Subcutaneous abdominal adipose tissue (tissue), 5 donors: Measurements from ENCODE around the gene MFN1.
"Not testable (repeated sequence)": the region's sequence is repeated elsewhere in the genome, so short reads cannot be mapped to it uniquely, and the experiment has no call there.

ENCODE experiments used
- H3K27ac ChIP-seq: one replicate; pipeline ENCODE4 v1.7.0; 2013; ENCODE audit warnings: low read depth, mild to moderate bottlenecking, inconsistent platforms, low read length, moderate library complexity
- H3K27me3 ChIP-seq, 5 donors: one replicate each; pipeline ENCODE4 v1.7.0; 2013; ENCODE audit warnings: low read length in 5 of 5, inconsistent platforms in 1 of 5; ENCODE audit not compliant: control insufficient read depth in 5 of 5, insufficient read depth in 4 of 5
- H3K36me3 ChIP-seq, 5 donors: one replicate each; pipeline ENCODE4 v1.7.0; 2013; ENCODE audit warnings: low read length in 5 of 5; ENCODE audit not compliant: control insufficient read depth in 5 of 5, insufficient read depth in 5 of 5
- H3K4me1 ChIP-seq, 5 donors: one replicate each; pipeline ENCODE4 v1.7.0; 2013; ENCODE audit warnings: low read length in 5 of 5, mild to moderate bottlenecking in 3 of 5, moderate library complexity in 1 of 5; ENCODE audit not compliant: control insufficient read depth in 5 of 5, insufficient read depth in 5 of 5
- H3K4me3 ChIP-seq, 5 donors: one replicate each; pipeline ENCODE4 v1.7.0; 2013; ENCODE audit warnings: low read length in 5 of 5, low read depth in 1 of 5
- H3K9ac ChIP-seq, 5 donors: one replicate each; pipeline ENCODE4 v1.7.0; 2013; ENCODE audit warnings: low read length in 5 of 5, mild to moderate bottlenecking in 4 of 5, moderate library complexity in 3 of 5
- H3K9me3 ChIP-seq, 5 donors: one replicate each; pipeline ENCODE4 v1.7.0; 2013; ENCODE audit warnings: low read length in 5 of 5; ENCODE audit not compliant: control insufficient read depth in 5 of 5
- donor health status: healthy.
- donor health status: healthy.
- donor health status: healthy.
- donor health status: healthy.
- donor health status: healthy.

Gene MFN1

DNA sequence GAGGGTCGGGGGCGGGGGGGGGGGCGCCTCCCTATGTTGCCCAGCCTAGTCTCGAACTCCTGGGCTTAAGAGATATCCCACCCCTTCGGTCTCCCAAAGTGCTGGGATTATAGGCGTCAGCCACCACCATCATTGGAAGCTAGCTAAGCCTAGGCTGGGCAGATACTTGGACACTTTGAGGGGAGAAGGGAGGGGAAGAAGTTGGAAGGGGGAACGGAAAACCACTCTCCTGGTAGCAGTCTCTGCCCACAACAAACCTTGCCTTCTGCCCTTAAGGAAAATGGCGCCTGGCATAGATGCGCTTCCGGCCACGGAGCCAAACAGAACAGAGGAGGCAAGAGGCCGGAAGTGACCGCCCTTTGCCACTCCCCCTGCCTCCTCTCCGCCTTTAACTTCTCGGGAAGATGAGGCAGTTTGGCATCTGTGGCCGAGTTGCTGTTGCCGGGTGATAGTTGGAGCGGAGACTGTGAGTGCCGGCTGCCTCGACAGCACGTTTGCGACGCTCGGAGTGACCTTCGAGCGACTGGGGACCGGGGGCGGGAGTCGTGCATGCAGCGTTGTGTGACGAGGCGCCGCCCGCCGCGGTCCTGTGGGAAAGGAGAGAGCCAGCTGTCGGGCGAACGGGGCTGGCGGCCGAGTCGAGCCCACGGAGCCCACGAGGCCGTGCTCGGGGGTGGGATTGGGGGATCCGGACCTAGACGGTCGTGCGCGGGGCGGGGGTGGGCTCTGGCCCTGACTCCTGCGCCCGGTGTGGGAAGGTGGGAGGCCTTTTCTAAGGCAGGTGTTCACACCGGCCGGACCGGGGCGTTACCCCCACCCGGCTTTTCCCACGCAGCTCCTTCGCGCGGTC lies at the start of gene MFN1:
MFN1 (plus strand) TSS at position 365 of the 850 bp plus-strand sequence. CDS start 1,143 bp downstream, outside the sequence.
- Histone ChIP-seq H3K9ac (peak within 1 kb of the TSS; percentile 59 to 84 (median 74)), H3K4me3 (peak within 1 kb of the TSS; percentile 85 to 93 (median 89)), H3K36me3 (peaks cover 6 to 21% (median 16%) of the 10 kb centered on the region in 5 donors), H3K27me3 (no peaks in the 10 kb centered on the region), H3K4me1 (peaks cover 5 to 19% (median 17%) of the 10 kb centered on the region in 5 donors), H3K9me3 (no peaks in the 10 kb centered on the region), H3K27ac (peak within 1 kb of the TSS; percentile 79)

DNA sequence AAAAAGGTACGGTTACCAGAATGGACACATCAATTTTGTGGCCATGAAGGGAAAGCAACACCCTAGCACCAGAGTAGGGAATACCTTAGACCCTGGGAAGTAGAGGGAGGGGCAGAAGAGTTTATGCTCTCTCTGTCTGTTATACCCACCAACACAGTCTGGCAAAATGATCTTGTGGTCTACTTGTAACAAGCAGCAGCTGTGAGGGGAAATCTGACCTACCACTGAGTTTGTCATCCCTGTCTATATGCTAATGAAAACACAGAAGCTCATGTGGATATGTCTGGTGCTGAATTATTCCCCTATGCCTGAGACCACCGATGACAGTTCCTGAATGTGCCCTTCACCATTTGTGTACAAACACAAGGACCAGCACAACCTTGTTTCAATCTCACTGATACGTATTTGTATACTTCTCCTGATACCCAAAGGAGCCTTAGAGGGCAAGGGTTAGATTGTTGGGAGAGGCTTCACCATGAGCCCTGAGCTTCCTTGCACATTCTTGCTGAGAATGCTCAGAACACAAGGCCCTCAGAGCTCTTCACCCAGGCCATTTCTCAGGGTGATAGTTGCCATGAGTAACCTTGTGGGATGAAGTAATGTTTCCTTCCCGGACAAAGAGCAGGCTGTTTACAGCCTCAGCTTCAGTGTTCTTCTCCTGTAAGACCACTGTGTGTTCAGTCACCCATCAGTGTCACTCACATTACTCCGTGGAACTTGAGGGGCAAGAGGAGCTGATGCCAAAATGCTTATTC lies 49.4 kb upstream of the MFN1 start:
- Histone ChIP-seq H3K9ac (no peak overlapping the region), H3K36me3 (no peaks in the 10 kb centered on the region), H3K4me1 (no peaks in the 10 kb centered on the region), H3K27me3 (no peaks in the 10 kb centered on the region), H3K9me3 (peaks cover 0 to 7% (median 0%) of the 10 kb centered on the region in 5 donors), H3K27ac (no peak overlapping the region), H3K4me3 (no peak overlapping the region)

- Histone ChIP-seq H3K36me3 (no peaks in the 10 kb centered on the region), H3K9me3 (peaks cover 0 to 7% (median 0%) of the 10 kb centered on the region in 5 donors), H3K27me3 (no peaks in the 10 kb centered on the region), H3K9ac (no peak overlapping the region), H3K4me1 (no peaks in the 10 kb centered on the region), H3K4me3 (no peak overlapping the region), H3K27ac (no peak overlapping the region)
These were observed 48.2 kb upstream of the MFN1 start for GRCh38 chr3:179299316-179299715.

DNA sequence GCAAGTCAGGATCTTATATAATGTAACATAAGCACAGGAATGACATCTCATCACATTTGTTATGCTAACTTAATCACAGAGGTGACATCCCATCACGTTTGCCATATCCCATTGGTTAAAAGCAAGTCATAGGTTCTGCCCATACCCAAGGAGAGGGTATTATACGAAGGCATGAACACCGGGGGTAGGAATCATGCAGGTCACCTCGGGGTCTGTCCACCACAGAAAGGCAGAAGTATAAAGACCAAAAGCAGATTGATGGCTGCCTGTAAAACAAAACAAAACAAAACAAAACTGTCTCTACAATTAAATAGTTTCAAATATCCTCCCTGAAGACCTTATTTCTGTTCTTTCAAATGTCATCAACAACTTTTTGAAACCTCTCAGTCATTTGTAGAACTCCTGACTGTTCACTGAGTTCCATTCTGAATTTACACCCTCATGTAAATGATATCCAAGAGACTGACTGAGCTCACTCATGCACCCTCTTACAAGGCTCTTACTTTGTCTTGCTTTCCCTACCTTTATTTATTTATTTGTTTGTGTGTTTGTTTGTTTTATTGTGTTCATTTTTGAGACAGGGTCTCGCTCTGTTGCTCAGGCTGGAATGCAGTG lies 47.4 kb upstream of the MFN1 start:
- Histone ChIP-seq H3K4me1 (no peaks in the 10 kb centered on the region), H3K9me3 (peaks cover 0 to 7% (median 0%) of the 10 kb centered on the region in 5 donors), H3K9ac (no peak overlapping the region), H3K27me3 (no peaks in the 10 kb centered on the region), H3K36me3 (no peaks in the 10 kb centered on the region), H3K27ac (no peak overlapping the region), H3K4me3 (no peak overlapping the region)

DNA sequence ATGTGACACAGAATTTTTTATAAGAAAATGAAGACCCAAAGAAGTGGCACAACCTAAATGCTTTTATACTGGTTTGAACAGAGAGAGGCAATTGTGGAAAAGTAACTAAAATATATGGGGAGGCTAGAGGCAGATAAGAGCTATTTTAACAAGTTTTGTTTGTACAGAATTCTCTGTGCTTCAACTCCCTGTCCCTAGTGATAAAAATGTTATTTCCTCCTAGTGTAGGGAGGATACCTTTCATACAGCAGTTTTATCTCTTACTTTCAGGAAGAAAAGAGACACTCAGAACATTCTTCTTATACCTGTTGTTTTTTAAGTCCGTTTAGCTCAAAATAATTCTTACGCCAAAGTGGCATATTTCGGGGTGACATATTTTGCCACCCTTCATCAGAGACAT lies 45.9 kb upstream of the MFN1 start:
- H3K27ac ChIP-seq = no peak overlapping the region
- H3K9ac ChIP-seq = no peak overlapping the region
- no peaks in the 10 kb centered on the region for H3K36me3 ChIP-seq

GRCh38 chr3:179302111-179302510 lies 45.4 kb upstream of the MFN1 start:
- H3K36me3 ChIP-seq = no peaks in the 10 kb centered on the region
- H3K27me3 ChIP-seq = no peaks in the 10 kb centered on the region
- H3K4me3 ChIP-seq = no peak overlapping the region
- no peak overlapping the region for H3K27ac ChIP-seq
- H3K4me1 ChIP-seq = no peaks in the 10 kb centered on the region
- peaks cover 0 to 7% (median 0%) of the 10 kb centered on the region in 5 donors for H3K9me3 ChIP-seq
- no peak overlapping the region for H3K9ac ChIP-seq

More for the DNA sequence above, 45.9 kb upstream of the MFN1 start:
- Histone ChIP-seq H3K9me3 (peaks cover 0 to 7% (median 0%) of the 10 kb centered on the region in 5 donors), H3K4me1 (no peaks in the 10 kb centered on the region), H3K27me3 (no peaks in the 10 kb centered on the region), H3K4me3 (no peak overlapping the region)

DNA sequence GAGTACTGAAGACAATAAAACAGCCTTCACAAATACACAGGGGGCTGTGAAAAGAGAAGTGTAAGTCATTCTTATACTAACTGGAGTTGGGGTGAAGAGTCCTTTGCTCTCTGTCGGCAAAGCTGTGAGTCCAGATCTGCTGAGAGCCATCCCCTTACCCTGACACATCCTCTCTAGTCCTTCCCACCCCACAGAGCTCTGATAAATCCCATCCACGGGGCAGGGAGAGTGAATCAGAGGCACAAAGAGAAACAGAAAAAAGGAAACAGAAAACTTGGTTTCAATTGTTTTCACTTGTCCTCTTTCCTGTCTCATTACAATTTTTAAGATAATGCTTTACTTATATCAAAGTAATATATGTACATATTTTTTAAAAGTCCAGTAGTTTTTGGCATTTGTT lies 42.9 kb upstream of the MFN1 start:
- Histone ChIP-seq H3K4me1 (no peaks in the 10 kb centered on the region), H3K36me3 (no peaks in the 10 kb centered on the region), H3K4me3 (no peak overlapping the region), H3K27ac (no peak overlapping the region), H3K9me3 (peaks cover 0 to 3% (median 0%) of the 10 kb centered on the region in 5 donors), H3K27me3 (no peaks in the 10 kb centered on the region), H3K9ac (no peak overlapping the region)

DNA sequence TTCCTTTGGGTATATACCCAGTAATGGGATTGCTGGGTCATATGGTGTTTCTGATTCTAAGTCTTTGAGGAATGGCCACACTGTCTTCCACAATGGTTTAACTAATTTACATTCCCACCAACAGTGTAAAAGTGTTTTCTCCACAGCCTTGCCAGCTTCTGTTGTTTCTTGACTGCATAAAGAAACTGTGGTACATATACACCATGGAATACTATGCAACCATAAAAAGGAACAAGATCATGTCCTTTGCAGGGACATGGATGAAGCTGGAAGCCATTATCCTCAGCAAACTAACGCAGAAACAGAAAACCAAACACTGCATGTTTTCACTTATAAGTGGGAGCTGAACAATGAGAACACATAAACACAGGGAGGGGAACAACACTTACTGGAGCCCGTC lies 40.1 kb upstream of the MFN1 start:
- not testable (repeated sequence) for H3K27me3 ChIP-seq, H3K27ac ChIP-seq, H3K9ac ChIP-seq, H3K36me3 ChIP-seq, H3K4me1 ChIP-seq, H3K4me3 ChIP-seq, H3K9me3 ChIP-seq

DNA sequence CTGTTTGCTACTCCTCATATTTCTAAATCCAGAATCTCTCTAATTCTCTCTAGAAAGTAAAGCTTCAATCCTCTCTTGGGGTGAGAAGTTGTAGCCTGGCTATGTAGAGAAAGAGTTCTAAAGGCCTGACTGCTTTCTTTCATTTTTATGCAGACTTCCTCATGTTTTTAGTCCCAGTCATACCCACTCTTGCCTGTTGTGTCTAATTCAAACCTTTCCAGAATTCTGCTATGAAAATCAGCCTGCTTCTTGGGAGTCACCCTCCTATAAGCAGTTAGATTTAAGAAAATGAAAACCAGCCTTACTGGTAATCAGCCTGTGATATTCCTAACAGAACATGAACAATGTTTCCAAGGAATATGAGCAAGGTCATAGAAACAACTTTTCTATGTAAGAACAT lies 39.5 kb upstream of the MFN1 start:
- Histone ChIP-seq H3K9ac (no peak overlapping the region), H3K4me3 (no peak overlapping the region), H3K27ac (no peak overlapping the region), H3K9me3 (no peaks in the 10 kb centered on the region), H3K27me3 (no peaks in the 10 kb centered on the region), H3K4me1 (no peaks in the 10 kb centered on the region), H3K36me3 (no peaks in the 10 kb centered on the region)
